GM20000 (cell line): ENCODE measurements around the gene TRPC4AP.

ENCODE experiments used
- DNase-seq: peaks from one replicate; pipeline ENCODE4 v3.0.0; 2012; ENCODE audit warnings: low spot score
- CTCF ChIP-seq: IDR thresholded peaks from 2 replicates; pipeline ENCODE4 v1.5.1; 2012; ENCODE audit warnings: mild to moderate bottlenecking, control low read depth; ENCODE audit errors: extremely low read depth, missing control alignments

The TRPC4AP gene

GRCh38 chr20:35007413-35007812 is 85.2 kb downstream of the TRPC4AP start:
- no peak for DNase-seq

GRCh38 chr20:35006531-35006971 is 86.1 kb downstream of the TRPC4AP start:
- no peak for TF ChIP-seq CTCF
- DNase-seq: no peak

More at GRCh38 chr20:35007413-35007812, 85.2 kb downstream of the TRPC4AP start:
- no peak for TF ChIP-seq CTCF

GRCh38 chr20:35006009-35006408 is 86.6 kb downstream of the TRPC4AP start:
- TF ChIP-seq CTCF: no peak
- no peak for DNase-seq

- no peak for DNase-seq
- TF ChIP-seq CTCF: no peak
Observed at GRCh38 chr20:35005463-35005961, 87.1 kb downstream of the TRPC4AP start.

GRCh38 chr20:35004749-35005462 is 87.7 kb downstream of the TRPC4AP start:
- TF ChIP-seq CTCF: no peak
- DNase-seq: no peak

GRCh38 chr20:35004051-35004725 is 88.4 kb downstream of the TRPC4AP start:
- DNase-seq: no peak
- no peak for TF ChIP-seq CTCF
